ENCODE results near the gene KIAA1549.

Gene KIAA1549

GRCh38 chr7:138881579-138882188 lies 99.5 kb downstream of the KIAA1549 start:
- DNase-seq (ENCODE audit: low read depth) = no peak

- DNase-seq (ENCODE audit: low read depth) = no peak
Observed at GRCh38 chr7:138880881-138881578, 100.2 kb downstream of the KIAA1549 start.

GRCh38 chr7:138879356-138879755 lies 101.8 kb downstream of the KIAA1549 start:
- no peak for DNase-seq (ENCODE audit: low read depth)

- DNase-seq (ENCODE audit: low read depth) = no peak
Observed at GRCh38 chr7:138878856-138879255, 102.3 kb downstream of the KIAA1549 start.

GRCh38 chr7:138878051-138878450 lies 103.1 kb downstream of the KIAA1549 start:
- DNase-seq (ENCODE audit: low read depth) = no peak

- peak; percentile 4 for DNase-seq (ENCODE audit: low read depth)
Observed at GRCh38 chr7:138876326-138876725, 104.9 kb downstream of the KIAA1549 start.

GRCh38 chr7:138875794-138876193 lies 105.4 kb downstream of the KIAA1549 start:
- DNase-seq (ENCODE audit: low read depth) = peak; percentile 93

- DNase-seq (ENCODE audit: low read depth) = no peak
Observed at GRCh38 chr7:138873220-138873892, 107.8 kb downstream of the KIAA1549 start.

- DNase-seq (ENCODE audit: low read depth) = no peak
Observed at GRCh38 chr7:138872576-138872975, 108.6 kb downstream of the KIAA1549 start.

- DNase-seq (ENCODE audit: low read depth) = no peak
Observed at GRCh38 chr7:138871814-138872090, 109.4 kb downstream of the KIAA1549 start.

GRCh38 chr7:138871065-138871813 lies 110.0 kb downstream of the KIAA1549 start:
- no peak for DNase-seq (ENCODE audit: low read depth)

- DNase-seq (ENCODE audit: low read depth) = no peak
Observed at GRCh38 chr7:138869353-138869752, 111.8 kb downstream of the KIAA1549 start.

- no peak for DNase-seq (ENCODE audit: low read depth)
Observed at GRCh38 chr7:138868711-138869110, 112.5 kb downstream of the KIAA1549 start.

- no peak for DNase-seq (ENCODE audit: low read depth)
Observed at GRCh38 chr7:138867744-138868143, 113.4 kb downstream of the KIAA1549 start.

- DNase-seq (ENCODE audit: low read depth) = no peak
Observed at GRCh38 chr7:138866353-138866752, 114.8 kb downstream of the KIAA1549 start.

- peak; percentile 30 for DNase-seq (ENCODE audit: low read depth)
Observed at GRCh38 chr7:138865843-138866242, 115.3 kb downstream of the KIAA1549 start.

- DNase-seq (ENCODE audit: low read depth) = peak; percentile 94
Observed at GRCh38 chr7:138864667-138865066, 116.5 kb downstream of the KIAA1549 start.

- DNase-seq (ENCODE audit: low read depth) = no peak
Observed at GRCh38 chr7:138863931-138864330, 117.3 kb downstream of the KIAA1549 start.

GRCh38 chr7:138861051-138861450 lies 120.1 kb downstream of the KIAA1549 start:
- no peak for DNase-seq (ENCODE audit: low read depth)

- DNase-seq (ENCODE audit: low read depth) = no peak
Observed at GRCh38 chr7:138857728-138858127, 123.5 kb downstream of the KIAA1549 start.

GRCh38 chr7:138854115-138854645 lies 127.0 kb downstream of the KIAA1549 start:
- DNase-seq (ENCODE audit: low read depth) = no peak

- DNase-seq (ENCODE audit: low read depth) = no peak
Observed at GRCh38 chr7:138853448-138853847, 127.7 kb downstream of the KIAA1549 start.

- no peak for DNase-seq (ENCODE audit: low read depth)
Observed at GRCh38 chr7:138852469-138852868, 128.7 kb downstream of the KIAA1549 start.

All from iris pigment epithelial cell (primary cell).